Neural progenitor cell (in vitro differentiated cells): ENCODE measurements around the gene OR1N1. TPM values are rescaled to one million over a fixed set of nuclear protein-coding genes. Genes with fewer than 3 reads are reported as not detected.

Experiments
- DNase-seq: peaks from one replicate; pipeline ENCODE4 v3.0.0-alpha.2; 2016; ENCODE audit warnings: low spot score
- H2AFZ ChIP-seq: fragments of 200-600 bp; sonication (generic); replicated peaks from 2 replicates; pipeline ENCODE4 v1.6.1; 2016; ENCODE audit warnings: antibody characterized with exemption
- H3F3A ChIP-seq: fragments of 200-600 bp; sonication (generic); 2 replicates; pipeline ENCODE4 v1.6.1; 2016; ENCODE audit warnings: antibody characterized with exemption, low read depth
- H3K27ac ChIP-seq: fragments of 200-600 bp; sonication (generic); 2 replicates; pipeline ENCODE4 v1.5.1; 2016; ENCODE audit warnings: mild to moderate bottlenecking
- H3K27me3 ChIP-seq: fragments of 200-600 bp; sonication (generic); 2 replicates; pipeline ENCODE4 v1.6.1; 2016; ENCODE audit warnings: mild to moderate bottlenecking, moderate library complexity
- H3K36me3 ChIP-seq: fragments of 200-600 bp; sonication (generic); 2 replicates; pipeline ENCODE4 v1.5.1; 2016
- H3K4me1 ChIP-seq: fragments of 200-600 bp; sonication (generic); 2 replicates; pipeline ENCODE4 v1.6.1; 2016; ENCODE audit warnings: mixed run types
- H3K4me2 ChIP-seq: fragments of 200-600 bp; sonication (generic); 2 replicates; pipeline ENCODE4 v1.6.1; 2016
- H3K4me3 ChIP-seq: fragments of 200-600 bp; sonication (generic); 2 replicates; pipeline ENCODE4 v1.5.1; 2016
- H3K79me2 ChIP-seq: fragments of 200-600 bp; sonication (generic); 2 replicates; pipeline ENCODE4 v1.6.1; 2016; ENCODE audit warnings: low read depth
- H3K9ac ChIP-seq: fragments of 200-600 bp; sonication (generic); 2 replicates; pipeline ENCODE4 v1.6.1; 2016
- H3K9me3 ChIP-seq: fragments of 200-600 bp; sonication (generic); 2 replicates; pipeline ENCODE4 v1.5.1; 2016; ENCODE audit warnings: low read depth
- H4K20me1 ChIP-seq: fragments of 200-600 bp; sonication (generic); 2 replicates; pipeline ENCODE4 v1.6.1; 2016; ENCODE audit warnings: low read depth
- H3K27ac Mint-ChIP-seq: 3 replicates; pipeline ENCODE4 v1.8.0; 2021; ENCODE audit warnings: mixed read lengths
- H3K27me3 Mint-ChIP-seq: 2 replicates; pipeline ENCODE4 v1.8.0; 2022; ENCODE audit warnings: low read depth, mild to moderate bottlenecking, inconsistent platforms, moderate library complexity, mixed read lengths; ENCODE audit not compliant: insufficient read depth
- H3K36me3 Mint-ChIP-seq: 3 replicates; pipeline ENCODE4 v1.8.0; 2021; ENCODE audit warnings: mixed read lengths
- H3K4me1 Mint-ChIP-seq: 3 replicates; pipeline ENCODE4 v1.8.0; 2021; ENCODE audit warnings: mixed read lengths
- H3K4me3 Mint-ChIP-seq: 3 replicates; pipeline ENCODE4 v1.8.0; 2021; ENCODE audit warnings: mild to moderate bottlenecking, moderate library complexity, mixed read lengths
- H3K9me3 Mint-ChIP-seq: 3 replicates; pipeline ENCODE4 v1.8.0; 2020; ENCODE audit warnings: mixed read lengths
- EZH2 ChIP-seq: fragments of 200-600 bp; sonication (generic); IDR thresholded peaks from 2 replicates; pipeline ENCODE4 v1.6.1; 2017; ENCODE audit warnings: antibody characterized with exemption, mild to moderate bottlenecking, moderate library complexity
- EZH2phosphoT487 ChIP-seq: fragments of 200-600 bp; sonication (generic); IDR thresholded peaks from 2 replicates; pipeline ENCODE4 v1.6.1; 2017; ENCODE audit warnings: antibody characterized with exemption
- total RNA-seq: library from RNA; depleted of rRNA; stranded (reverse); fragments of >200 nt; gene quantifications from 2 replicates; pipeline ENCODE4 v1.2.3, GENCODE V29; 2015; ENCODE audit warnings: low replicate concordance
- TF ChIP-seq, protein P1 (sequence below): fragments of 200-600 bp; sonication (generic); IDR thresholded peaks from 2 replicates; pipeline ENCODE4 v1.5.1; 2017; ENCODE audit warnings: antibody characterized with exemption, mild to moderate bottlenecking

The OR1N1 gene
- total RNA-seq, 1 donor from 2014 or later, result not detected

DNA sequence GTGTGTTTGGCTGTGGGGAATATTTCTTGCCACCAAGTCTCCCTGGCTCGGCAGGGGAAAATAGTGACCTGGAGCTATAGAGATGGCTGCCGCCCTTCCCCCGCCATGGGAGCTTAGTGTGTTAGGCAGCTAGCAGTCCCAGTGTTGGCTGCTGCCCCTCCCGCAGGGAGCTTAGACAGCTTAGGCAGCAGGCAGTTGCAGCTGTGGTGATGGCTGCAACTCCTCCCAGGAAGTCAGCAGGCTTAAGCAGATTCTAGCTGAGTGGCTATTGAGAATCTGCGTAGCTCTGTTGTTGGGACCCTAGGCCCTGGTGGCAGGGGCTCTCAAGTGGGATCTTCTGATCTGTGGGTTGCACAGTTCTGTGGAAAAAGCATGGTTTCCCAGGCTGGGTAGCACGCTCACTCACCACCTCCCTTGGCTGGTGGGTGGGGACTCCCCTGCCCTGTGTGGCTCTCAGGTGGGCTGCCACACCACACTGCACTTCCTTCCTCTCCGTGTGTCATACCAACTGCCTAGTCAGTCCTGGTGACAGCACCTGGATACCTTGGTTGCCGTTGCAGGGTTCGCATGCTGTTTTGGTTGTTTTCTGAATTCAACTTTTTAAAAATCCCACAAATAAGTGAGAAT is 35.2 kb upstream of the OR1N1 start:
- no peak overlapping the region for H3K4me3 Mint-ChIP-seq
- Histone ChIP-seq H3K79me2 (no peaks in the 10 kb centered on the region), H3K9me3 (peaks cover 16% of the 10 kb centered on the region), H3K4me2 (no peak overlapping the region), H3K27ac (no peak overlapping the region), H2AFZ (no peak overlapping the region), H3K27me3 (no peaks in the 10 kb centered on the region), H3K4me1 (no peaks in the 10 kb centered on the region), H3F3A (no peaks in the 10 kb centered on the region), H3K4me3 (no peak overlapping the region), H3K36me3 (no peaks in the 10 kb centered on the region), H3K9ac (no peak overlapping the region), H4K20me1 (no peaks in the 10 kb centered on the region)
- TF ChIP-seq EZH2phosphoT487 (no peak), EZH2 (no peak)
- TF ChIP-seq, protein P1, sequence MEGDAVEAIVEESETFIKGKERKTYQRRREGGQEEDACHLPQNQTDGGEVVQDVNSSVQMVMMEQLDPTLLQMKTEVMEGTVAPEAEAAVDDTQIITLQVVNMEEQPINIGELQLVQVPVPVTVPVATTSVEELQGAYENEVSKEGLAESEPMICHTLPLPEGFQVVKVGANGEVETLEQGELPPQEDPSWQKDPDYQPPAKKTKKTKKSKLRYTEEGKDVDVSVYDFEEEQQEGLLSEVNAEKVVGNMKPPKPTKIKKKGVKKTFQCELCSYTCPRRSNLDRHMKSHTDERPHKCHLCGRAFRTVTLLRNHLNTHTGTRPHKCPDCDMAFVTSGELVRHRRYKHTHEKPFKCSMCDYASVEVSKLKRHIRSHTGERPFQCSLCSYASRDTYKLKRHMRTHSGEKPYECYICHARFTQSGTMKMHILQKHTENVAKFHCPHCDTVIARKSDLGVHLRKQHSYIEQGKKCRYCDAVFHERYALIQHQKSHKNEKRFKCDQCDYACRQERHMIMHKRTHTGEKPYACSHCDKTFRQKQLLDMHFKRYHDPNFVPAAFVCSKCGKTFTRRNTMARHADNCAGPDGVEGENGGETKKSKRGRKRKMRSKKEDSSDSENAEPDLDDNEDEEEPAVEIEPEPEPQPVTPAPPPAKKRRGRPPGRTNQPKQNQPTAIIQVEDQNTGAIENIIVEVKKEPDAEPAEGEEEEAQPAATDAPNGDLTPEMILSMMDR, result no peak
- peaks cover 2% of the 10 kb centered on the region for H3K4me1 Mint-ChIP-seq
- H3K27ac Mint-ChIP-seq, result no peak overlapping the region
- DNase-seq, result peak; percentile 5
- H3K27me3 Mint-ChIP-seq, result peaks cover 3% of the 10 kb centered on the region
- peaks cover 3% of the 10 kb centered on the region for H3K9me3 Mint-ChIP-seq
- H3K36me3 Mint-ChIP-seq, result no peaks in the 10 kb centered on the region

DNA sequence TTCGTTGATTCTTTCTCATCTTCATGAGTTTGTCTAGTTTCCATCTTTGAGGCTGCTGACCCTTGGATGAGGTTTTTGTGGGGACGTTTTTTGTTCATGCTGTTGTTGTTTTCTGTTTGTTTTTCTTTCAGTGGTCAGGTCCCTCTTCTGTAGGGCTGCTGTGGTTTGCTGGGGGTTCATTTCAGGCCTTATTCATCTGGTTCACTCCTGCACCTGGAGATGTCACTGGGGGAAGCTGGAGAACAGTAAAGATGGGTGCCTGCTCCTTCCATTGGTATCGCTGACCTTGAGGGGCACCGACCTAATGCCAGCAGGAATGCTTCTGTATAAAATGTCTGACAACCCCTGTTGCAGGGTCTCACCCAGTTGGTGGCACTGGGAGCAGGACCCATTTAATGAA is 34.4 kb upstream of the OR1N1 start:
- H3K36me3 ChIP-seq, result no peaks in the 10 kb centered on the region
- H3K4me2 ChIP-seq, result no peak overlapping the region
- Mint-ChIP-seq H3K36me3 (no peaks in the 10 kb centered on the region), H3K27ac (no peak overlapping the region), H3K4me1 (peaks cover 2% of the 10 kb centered on the region), H3K4me3 (no peak overlapping the region), H3K27me3 (peaks cover 5% of the 10 kb centered on the region), H3K9me3 (peaks cover 3% of the 10 kb centered on the region)
- no peak overlapping the region for H3K27ac ChIP-seq
- H3K4me3 ChIP-seq, result no peak overlapping the region
- no peak overlapping the region for H2AFZ ChIP-seq
- no peaks in the 10 kb centered on the region for H3K27me3 ChIP-seq
- no peaks in the 10 kb centered on the region for H3K79me2 ChIP-seq
- no peak for DNase-seq
- no peak overlapping the region for H3K9ac ChIP-seq
- peaks cover 16% of the 10 kb centered on the region for H3K9me3 ChIP-seq
- no peak for TF ChIP-seq EZH2
- TF ChIP-seq EZH2phosphoT487, result no peak
- TF ChIP-seq, protein P1, result no peak
- no peaks in the 10 kb centered on the region for H4K20me1 ChIP-seq
- no peaks in the 10 kb centered on the region for H3F3A ChIP-seq
- no peaks in the 10 kb centered on the region for H3K4me1 ChIP-seq

DNA sequence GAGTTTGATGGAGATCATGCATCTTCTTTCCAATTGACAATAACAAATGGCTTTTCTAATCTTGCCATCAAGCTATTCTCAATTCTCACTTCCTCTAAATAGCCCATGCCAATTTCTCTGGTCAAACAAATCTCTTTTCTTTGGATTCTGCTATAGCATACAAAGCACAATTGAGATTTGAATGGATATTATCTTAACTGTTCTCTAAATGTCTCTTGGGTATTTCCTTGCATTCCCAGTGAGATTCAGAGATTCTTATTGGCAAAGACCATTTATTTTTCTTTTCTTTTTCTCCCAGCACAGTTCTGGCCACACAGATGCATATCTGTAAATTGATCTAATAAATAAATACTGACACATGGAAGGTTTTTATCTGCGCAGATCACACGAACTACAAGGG is 25.7 kb upstream of the OR1N1 start, which contains the start of gene OR1N2:
Gene OR1N2 (plus strand): TSS at position 301 of the 400 bp plus-strand sequence. CDS start 100 bp downstream, outside the sequence.
- Histone ChIP-seq H3K27ac (no peak within 1 kb of the TSS), H4K20me1 (no peaks in the 10 kb centered on the region), H2AFZ (no peak within 1 kb of the TSS), H3K4me3 (no peak within 1 kb of the TSS), H3K4me1 (no peaks in the 10 kb centered on the region), H3K36me3 (no peaks in the 10 kb centered on the region), H3K9ac (no peak within 1 kb of the TSS), H3F3A (no peaks in the 10 kb centered on the region), H3K27me3 (no peaks in the 10 kb centered on the region), H3K4me2 (no peak within 1 kb of the TSS), H3K79me2 (no peaks in the 10 kb centered on the region), H3K9me3 (peaks cover 6% of the 10 kb centered on the region)
- no peaks in the 10 kb centered on the region for H3K36me3 Mint-ChIP-seq
- no peaks in the 10 kb centered on the region for H3K9me3 Mint-ChIP-seq
- H3K27me3 Mint-ChIP-seq, result peaks cover 14% of the 10 kb centered on the region
- TF ChIP-seq EZH2 (no peak), EZH2phosphoT487 (no peak)
- TF ChIP-seq, protein P1, result no peak
- no peak within 1 kb of the TSS for H3K27ac Mint-ChIP-seq
- DNase-seq, result no peak
- no peak within 1 kb of the TSS for H3K4me3 Mint-ChIP-seq
- no peaks in the 10 kb centered on the region for H3K4me1 Mint-ChIP-seq
